DOHH2 (cell line): ENCODE measurements around the gene MC1R.

Experiments used
- CTCF ChIP-seq: fragments of 200-600 bp; sonication (generic); IDR thresholded peaks from one replicate; pipeline ENCODE4 v1.5.1; 2014; ENCODE audit warnings: antibody characterized with exemption, mild to moderate bottlenecking, low read depth, low read length; ENCODE audit not compliant: poor library complexity, severe bottlenecking
- EZH2phosphoT487 ChIP-seq: fragments of 200-600 bp; sonication (generic); IDR thresholded peaks from 2 replicates; pipeline ENCODE4 v1.6.1; 2017; ENCODE audit warnings: borderline replicate concordance, mild to moderate bottlenecking, antibody characterized with exemption, low read length, moderate library complexity, mixed read lengths

GRCh38 chr16:89884041-89884421 is 34.6 kb upstream of the MC1R start:
- no peak for TF ChIP-seq CTCF
- no peak for TF ChIP-seq EZH2phosphoT487
